CD4-positive, alpha-beta T cell (primary cell): ENCODE results near the gene GRN. TPM values are rescaled to one million over a fixed set of nuclear protein-coding genes. Genes with fewer than 3 reads are reported as not detected.
A peak's percentile ranks its signal among the peaks of the same experiment; 100 is the strongest.

Experiments
- ATAC-seq: fragments of 200-7000 bp; cut with Tn5 transposase; one replicate; pipeline ENCODE4 v1.10.0; 2022; ENCODE audit warnings: mild to moderate bottlenecking; ENCODE audit not compliant: poor library complexity
- CTCF ChIA-PET: fragments of 350-600 bp; sonication (Branson Sonifier 250); formaldehyde crosslinking; loops from one replicate; lab custom pipeline; 2021; ENCODE audit warnings: antibody characterized with exemption, inconsistent platforms; lab: Charles Lee
- POLR2A ChIA-PET: fragments of 350-600 bp; sonication (Branson Sonifier 250); formaldehyde crosslinking; loops from one replicate; lab custom pipeline; 2021; ENCODE audit warnings: antibody characterized with exemption, inconsistent platforms; lab: Charles Lee
- DNase-seq, 14 experiments: peaks; one replicate each; pipeline ENCODE4 v3.0.0-alpha.2; 2013 to 2020; ENCODE audit warnings: mixed read lengths in 2 of 14
- H3K27ac ChIP-seq, 2 donors: one replicate each; pipeline versions ENCODE4 v1.5.1 to v1.7.0; 2013; ENCODE audit warnings: low read length in 2 of 2, low read depth in 1 of 2, mild to moderate bottlenecking in 1 of 2
- H3K27me3 ChIP-seq, 2 experiments: 1 replicate in 1 of 2; 2 replicates in 1 of 2; pipeline versions ENCODE4 v1.6.1 to v1.7.0; 2013; ENCODE audit warnings: low read length in 2 of 2, control low read depth in 1 of 2, mild to moderate bottlenecking in 1 of 2, moderate library complexity in 1 of 2; ENCODE audit not compliant: insufficient read depth in 2 of 2, control insufficient read depth in 1 of 2
- H3K36me3 ChIP-seq: one replicate; pipeline ENCODE4 v1.6.1; 2013; ENCODE audit warnings: low read length, control low read depth; ENCODE audit not compliant: insufficient read depth
- H3K4me1 ChIP-seq: one replicate; pipeline ENCODE4 v1.6.1; 2013; ENCODE audit warnings: low read length, control low read depth; ENCODE audit not compliant: insufficient read depth
- H3K4me3 ChIP-seq: one replicate; pipeline ENCODE4 v1.5.1; 2013; ENCODE audit warnings: mild to moderate bottlenecking, low read length, moderate library complexity
- H3K9me3 ChIP-seq, 2 experiments: 1 replicate in 1 of 2; 2 replicates in 1 of 2; pipeline versions ENCODE4 v1.6.1 to v1.7.0; 2013; ENCODE audit warnings: low read length in 2 of 2, mild to moderate bottlenecking in 2 of 2, control low read depth in 1 of 2, moderate library complexity in 1 of 2; ENCODE audit not compliant: control insufficient read depth in 1 of 2, insufficient read depth in 1 of 2
- H3K27ac Mint-ChIP-seq: one replicate; pipeline ENCODE4 v1.8.0; 2020; ENCODE audit warnings: mixed read lengths
- H3K27me3 Mint-ChIP-seq: one replicate; pipeline ENCODE4 v1.8.0; 2021; ENCODE audit warnings: mixed read lengths
- H3K36me3 Mint-ChIP-seq: one replicate; pipeline ENCODE4 v1.8.0; 2021; ENCODE audit warnings: low read depth, mixed read lengths
- H3K4me1 Mint-ChIP-seq: one replicate; pipeline ENCODE4 v1.8.0; 2021; ENCODE audit warnings: low read depth, mixed read lengths
- H3K4me3 Mint-ChIP-seq: one replicate; pipeline ENCODE4 v1.8.0; 2020; ENCODE audit warnings: mild to moderate bottlenecking, mixed read lengths
- H3K9me3 Mint-ChIP-seq: one replicate; pipeline ENCODE4 v1.8.0; 2020; ENCODE audit warnings: mixed read lengths
- CTCF ChIP-seq: fragments of 200-600 bp; IDR thresholded peaks from one replicate; pipeline ENCODE4 v1.8.0; 2022; ENCODE audit warnings: antibody characterized with exemption, mild to moderate bottlenecking
- intact Hi-C, 2 experiments: fragments of 100-400 bp; cut with DNase I in 1 of 2; cut with micrococcal nuclease in 1 of 2; formaldehyde crosslinking; loops; one replicate each; pipeline versions ENCODE4 v1.15.1 to v1.9.0; 2023 to 2025; cut with DNase I, micrococcal nuclease
- polyA plus RNA-seq, 2 donors: library from polyadenylated mRNA; unstranded; fragments of 120-200 nt; gene quantifications; one replicate each; pipeline ENCODE4 v1.2.1, GENCODE V29; 2013
- total RNA-seq, 174 experiments: library from RNA in 2 of 174; stranded (reverse) in 2 of 174; gene quantifications; one replicate each; pipeline ENCODE4 v1.2.3 and lab custom pipeline; 2021 to 2026

GRN gene
- total RNA-seq (10 to 100 TPM; 15.3 to 16.1 TPM), total RNA-seq (lab: John Stamatoyannopoulos, UW) (4.5 to 78.3 (median 22.6) reads per million in 172 experiments)
- 96.4 TPM for polyA plus RNA-seq (2013, experiment 1 of 2)
- polyA plus RNA-seq (2013, experiment 2 of 2), result 65.8 TPM

GRCh38 chr17:44344939-44345453 lies at the start of gene GRN:
Gene GRN, plus strand, starts transcription at chr17:44345302. Its CDS starts 3,863 bp downstream, at chr17:44349165.
- ChIA-PET CTCF (interaction anchor here (0.7 to 2.2 kb wide), 16 partner anchors 9 to 275 kb away, joined by 3 to 18 read pairs (median 5); partner anchors contain the start of genes FAM171A2, G6PC3, HDAC5 and TMUB2), POLR2A (interaction anchor here (0.7 to 2.6 kb wide), 14 partner anchors 9 to 566 kb away, joined by 3 to 16 read pairs (median 7); partner anchors contain the start of genes DUSP3, FAM171A2, HDAC5 and SLC25A39)
- Mint-ChIP-seq H3K4me3 (peak within 1 kb of the TSS; percentile 95), H3K36me3 (peaks cover 4% of the 10 kb centered on the region), H3K27ac (peak within 1 kb of the TSS; percentile 69), H3K9me3 (no peaks in the 10 kb centered on the region), H3K27me3 (peaks cover 5% of the 10 kb centered on the region), H3K4me1 (peaks cover 19% of the 10 kb centered on the region)
- H3K27me3 ChIP-seq, result no peaks in the 10 kb centered on the region
- H3K9me3 ChIP-seq, result no peaks in the 10 kb centered on the region
- peak within 1 kb of the TSS; percentile 88 for H3K4me3 ChIP-seq
- intact Hi-C loops, result loop anchor here (1.0 to 5.0 kb wide), 5 partner anchors 18 to 403 kb away; partner anchors contain the start of genes HROB (in 1 of the 2), LSM12 (in 1 of the 2) and PPY (in 1 of the 2)
- peak within 1 kb of the TSS; percentile 13 to 57 for H3K27ac ChIP-seq
- peaks cover 29% of the 10 kb centered on the region for H3K4me1 ChIP-seq
- no peak for TF ChIP-seq CTCF
- ATAC-seq (peak; percentile 99), DNase-seq (peak; percentile 71 to 91 (median 78))
- H3K36me3 ChIP-seq, result no peaks in the 10 kb centered on the region

- no peak for DNase-seq
- CTCF ChIA-PET, result no interaction called here
These were observed 47.1 kb upstream of the GRN start for GRCh38 chr17:44297975-44298374.

GRCh38 chr17:44304651-44305050 lies 40.5 kb upstream of the GRN start:
- Histone ChIP-seq H3K36me3 (no peaks in the 10 kb centered on the region), H3K27ac (no peak overlapping the region), H3K9me3 (peaks cover 0 to 5% of the 10 kb centered on the region in 2 experiments), H3K27me3 (peaks cover 20% of the 10 kb centered on the region in 2 experiments), H3K4me3 (no peak overlapping the region), H3K4me1 (peaks cover 25% of the 10 kb centered on the region)
- DNase-seq (no peak), ATAC-seq (no peak)
- POLR2A ChIA-PET, result no interaction called here
- no peak overlapping the region for H3K4me3 Mint-ChIP-seq
- H3K36me3 Mint-ChIP-seq, result no peaks in the 10 kb centered on the region
- H3K27me3 Mint-ChIP-seq, result peaks cover 47% of the 10 kb centered on the region
- H3K4me1 Mint-ChIP-seq, result peaks cover 18% of the 10 kb centered on the region
- no peak overlapping the region for H3K27ac Mint-ChIP-seq
- TF ChIP-seq CTCF, result no peak
- H3K9me3 Mint-ChIP-seq, result no peaks in the 10 kb centered on the region
- CTCF ChIA-PET, result no interaction called here
- intact Hi-C loops, result no loop called here

More at GRCh38 chr17:44297975-44298374, 47.1 kb upstream of the GRN start:
- TF ChIP-seq CTCF, result no peak
- H3K36me3 ChIP-seq, result no peaks in the 10 kb centered on the region
- H3K27me3 ChIP-seq, result peaks cover 0 to 7% of the 10 kb centered on the region in 2 experiments
- POLR2A ChIA-PET, result no interaction called here
- no peaks in the 10 kb centered on the region for H3K36me3 Mint-ChIP-seq
- intact Hi-C loops, result no loop called here
- peaks cover 12% of the 10 kb centered on the region for H3K27me3 Mint-ChIP-seq
- no peaks in the 10 kb centered on the region for H3K9me3 Mint-ChIP-seq
- no peak overlapping the region for H3K27ac Mint-ChIP-seq
- no peaks in the 10 kb centered on the region for H3K4me1 ChIP-seq
- H3K4me3 Mint-ChIP-seq, result no peak overlapping the region
- no peak for ATAC-seq
- no peak overlapping the region for H3K27ac ChIP-seq
- H3K9me3 ChIP-seq, result no peaks in the 10 kb centered on the region
- H3K4me3 ChIP-seq, result no peak overlapping the region
- H3K4me1 Mint-ChIP-seq, result no peaks in the 10 kb centered on the region
